NCI-H2196 treated with DMSO at 0.1 percent for 48 hours (cell line): ENCODE results near the gene DDX5.
"Not testable (repeated sequence)": the region's sequence is repeated elsewhere in the genome, so short reads cannot be mapped to it uniquely, and the experiment has no call there.

Source experiments
- DNase-seq: peaks from one replicate; lab custom pipeline; 2025; ENCODE audit not compliant: unreplicated experiment; lab: John Stamatoyannopoulos, UW

Gene DDX5

DNA sequence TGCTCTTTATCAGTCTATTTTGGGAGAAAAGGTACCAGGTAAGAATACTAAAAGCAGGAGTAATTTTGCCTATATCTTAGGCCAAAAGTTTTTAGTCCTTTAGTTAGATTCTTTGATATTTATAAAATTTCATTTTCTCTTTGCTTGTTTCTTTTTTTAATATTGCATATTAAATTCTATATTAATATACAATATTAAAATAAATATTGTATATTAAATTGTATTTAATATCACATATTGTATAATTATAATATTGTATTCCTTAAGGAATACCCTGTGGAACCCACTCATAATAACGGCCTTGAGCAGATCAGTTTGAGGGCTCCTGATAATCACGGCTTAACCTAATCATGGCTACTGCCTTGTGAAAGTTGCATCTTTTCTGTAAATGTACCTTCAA is 2.6 kb upstream of the DDX5 start:
- no peak for DNase-seq

DNA sequence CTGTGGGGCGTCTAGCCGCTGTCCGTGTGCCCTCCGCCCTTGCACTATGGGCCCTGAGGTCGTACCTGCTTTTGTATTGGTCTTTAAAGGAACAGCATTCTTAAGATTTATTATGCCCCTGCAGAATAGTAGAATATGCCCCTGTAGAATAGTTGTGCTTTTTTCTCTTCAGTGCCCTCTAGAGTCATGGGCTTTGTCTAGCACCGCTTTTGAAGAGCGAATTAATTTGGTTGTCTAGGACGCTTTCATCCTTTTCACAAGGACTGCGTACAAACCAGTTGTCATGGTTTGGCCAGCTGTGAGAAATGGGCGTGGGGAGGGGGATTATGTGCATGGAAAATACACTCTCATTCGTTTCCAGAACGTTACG is 1.3 kb upstream of the DDX5 start:
- DNase-seq: peak; percentile 48

- peak; percentile 98 for DNase-seq
Observed at GRCh38 chr17:64506576-64507412, 705 bp upstream of the DDX5 start, which contains the start of gene CEP95. CEP95 (plus strand) TSS chr17:64506977; CDS start chr17:64507098, 121 bp downstream.

DNA sequence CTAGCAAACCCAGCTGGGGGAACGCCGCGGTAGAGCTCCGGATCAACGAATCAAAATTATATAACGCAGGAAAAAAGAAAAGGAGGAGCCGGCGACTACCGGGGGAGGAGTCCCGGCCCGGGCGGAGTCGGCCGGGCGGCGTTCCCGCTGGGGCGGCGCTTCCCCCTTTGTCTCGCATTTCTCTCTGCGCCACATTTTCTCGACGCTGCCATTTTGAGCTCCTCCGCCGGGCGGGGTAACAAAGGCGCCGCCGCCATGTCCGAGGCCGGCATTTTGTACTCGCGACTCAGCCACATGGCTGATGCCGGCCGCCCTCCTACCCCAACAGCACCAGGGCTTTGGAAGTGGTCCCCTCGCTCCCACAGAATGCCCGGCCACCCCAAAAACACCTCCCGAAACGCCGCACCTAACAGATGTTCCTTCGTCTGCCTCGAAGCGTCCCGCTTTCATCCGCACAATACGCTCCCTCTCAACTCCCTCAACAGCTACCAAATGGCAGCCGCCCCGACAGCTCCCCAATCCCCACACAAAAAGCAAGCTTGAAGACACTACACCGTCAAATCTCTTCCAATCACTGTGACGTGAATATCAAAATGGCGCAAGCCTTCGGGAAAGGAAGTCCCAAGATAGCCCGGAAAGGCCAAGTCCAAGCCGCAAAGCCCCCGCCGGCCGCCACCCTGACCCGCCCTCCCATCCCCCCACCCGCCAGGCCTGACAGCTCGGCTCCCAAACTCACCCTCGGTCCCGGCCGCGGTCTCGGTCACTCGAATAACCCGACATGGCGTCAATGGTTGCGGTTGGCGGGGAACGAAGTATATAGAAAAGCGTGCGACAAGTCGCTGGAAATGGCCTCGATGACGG is 519 bp downstream of the DDX5 start:
- peak; percentile 79 for DNase-seq

- DNase-seq: no peak
Observed at GRCh38 chr17:64504769-64505339, 1.2 kb downstream of the DDX5 start.

GRCh38 chr17:64503821-64504768 is 2.0 kb downstream of the DDX5 start:
- DNase-seq: no peak

DNA sequence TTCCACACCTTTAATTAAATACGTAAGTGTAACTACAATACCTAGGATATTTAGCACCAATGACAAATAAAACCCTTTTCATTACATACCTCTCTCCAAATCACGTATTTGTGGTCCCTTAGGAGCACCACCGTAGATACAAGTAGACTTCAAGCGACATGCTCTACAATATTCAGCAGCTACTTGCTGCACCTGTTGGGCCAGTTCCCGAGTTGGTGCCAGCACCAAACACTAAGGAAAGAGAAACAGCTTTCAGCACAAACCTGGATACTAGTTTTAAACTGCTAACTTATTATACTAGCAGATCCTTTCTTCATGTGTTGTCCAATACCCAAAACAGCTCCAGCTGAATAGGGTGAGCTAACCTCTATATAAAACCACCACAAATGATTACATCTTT is 2.7 kb downstream of the DDX5 start:
- DNase-seq: no peak

DNA sequence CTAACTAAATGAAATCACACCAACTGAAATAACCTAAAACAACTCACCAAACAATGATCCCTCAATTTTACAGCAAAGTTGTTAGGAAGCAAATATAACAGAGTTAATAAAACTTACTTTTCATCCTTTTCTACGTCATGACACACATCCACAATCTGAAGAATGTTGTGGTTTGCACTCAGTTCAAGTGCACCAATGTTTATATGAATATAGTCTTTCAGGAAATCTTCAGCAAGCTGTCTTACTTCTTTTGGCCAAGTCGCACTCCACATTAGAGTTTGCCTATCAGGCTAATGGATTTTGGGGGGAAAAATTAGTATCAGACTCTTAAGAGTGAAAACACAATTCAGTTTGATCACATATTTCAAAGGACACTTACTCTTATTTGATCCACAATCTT is 3.3 kb downstream of the DDX5 start:
- DNase-seq: no peak

DNA sequence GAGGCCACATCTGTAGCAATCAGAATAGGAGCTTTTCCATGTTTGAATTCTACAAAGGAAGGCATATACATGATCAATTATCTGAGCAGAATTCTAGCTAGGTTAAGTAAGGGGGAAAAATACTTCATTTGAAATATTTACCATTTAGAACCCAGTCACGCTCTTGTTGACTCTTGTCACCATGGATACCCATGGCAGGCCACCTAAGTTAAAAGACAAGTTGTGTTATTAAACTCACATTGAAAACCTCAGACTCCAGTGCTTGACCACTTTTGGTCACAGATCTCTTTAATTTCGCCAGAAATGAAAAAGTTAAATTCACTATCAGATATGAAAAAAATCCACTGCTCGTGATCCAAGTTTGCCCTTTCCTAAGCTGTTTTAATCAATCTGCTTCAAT is 4.1 kb downstream of the DDX5 start:
- no peak for DNase-seq

GRCh38 chr17:64500862-64501765 is 5.0 kb downstream of the DDX5 start:
- DNase-seq: no peak

DNA sequence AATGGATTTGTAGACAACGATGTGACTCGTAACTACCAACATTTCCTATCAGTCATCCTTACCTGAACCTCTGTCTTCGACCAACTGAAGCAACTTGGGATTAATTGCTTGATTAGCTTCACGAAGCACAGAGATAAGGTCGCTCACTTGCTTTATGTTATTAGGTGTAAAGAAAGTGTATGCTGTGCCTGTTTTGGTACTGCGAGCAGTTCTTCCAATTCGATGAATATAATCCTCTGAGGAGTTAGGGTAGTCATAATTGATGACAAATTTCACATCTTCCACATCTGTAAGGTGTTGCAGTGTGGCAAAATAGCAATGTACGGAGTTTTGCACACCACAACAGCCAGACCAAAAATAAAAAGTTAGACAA is 5.6 kb downstream of the DDX5 start:
- no peak for DNase-seq

GRCh38 chr17:64499805-64500486 is 6.1 kb downstream of the DDX5 start:
- DNase-seq: no peak

- no peak for DNase-seq
Observed at GRCh38 chr17:64498308-64499203, 7.5 kb downstream of the DDX5 start.

- DNase-seq: no peak
Observed at GRCh38 chr17:64497565-64498035, 8.5 kb downstream of the DDX5 start.

DNA sequence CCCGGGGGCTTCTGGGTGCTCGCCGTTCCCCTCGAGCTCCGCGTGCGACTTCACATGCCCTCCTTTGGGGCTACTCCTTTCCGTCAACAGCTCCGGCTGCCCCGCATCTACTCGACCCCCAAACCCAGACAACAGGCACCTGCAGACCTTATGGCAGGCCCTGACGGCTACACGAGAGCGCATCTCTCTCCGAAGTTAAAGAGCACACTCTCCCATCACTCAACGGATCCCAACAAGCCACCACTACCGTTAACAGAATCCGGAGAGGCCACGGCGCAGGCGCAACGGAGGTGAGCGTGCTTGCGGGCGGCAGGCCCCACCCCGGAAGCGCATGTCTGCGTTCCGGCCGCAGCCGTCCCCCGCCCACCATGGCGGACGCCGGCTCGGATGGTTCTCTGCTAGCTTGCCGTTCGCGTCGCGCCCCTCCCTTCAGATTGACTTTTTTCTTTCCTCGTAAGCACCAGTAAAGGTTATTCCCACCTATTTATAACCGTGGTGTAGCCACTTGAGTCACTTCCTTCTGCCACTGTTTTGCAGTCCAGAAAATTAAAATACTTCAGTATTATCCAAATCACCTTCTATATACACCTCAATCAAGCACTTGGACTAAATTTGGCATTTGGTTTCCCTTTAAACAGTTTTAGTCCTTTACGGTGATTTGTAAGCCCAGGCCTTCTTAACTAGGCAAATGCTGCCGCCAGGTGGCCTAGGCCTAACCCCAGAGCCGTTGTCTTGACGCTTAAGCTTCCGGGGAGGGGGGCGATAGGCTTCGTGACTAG is 9.1 kb downstream of the DDX5 start, which contains the start of gene POLG2:
TSS of gene POLG2 (minus strand) at position 269 of the 779 bp plus-strand sequence. CDS start at position 183, 86 bp downstream.
- peak; percentile 66 for DNase-seq

DNA sequence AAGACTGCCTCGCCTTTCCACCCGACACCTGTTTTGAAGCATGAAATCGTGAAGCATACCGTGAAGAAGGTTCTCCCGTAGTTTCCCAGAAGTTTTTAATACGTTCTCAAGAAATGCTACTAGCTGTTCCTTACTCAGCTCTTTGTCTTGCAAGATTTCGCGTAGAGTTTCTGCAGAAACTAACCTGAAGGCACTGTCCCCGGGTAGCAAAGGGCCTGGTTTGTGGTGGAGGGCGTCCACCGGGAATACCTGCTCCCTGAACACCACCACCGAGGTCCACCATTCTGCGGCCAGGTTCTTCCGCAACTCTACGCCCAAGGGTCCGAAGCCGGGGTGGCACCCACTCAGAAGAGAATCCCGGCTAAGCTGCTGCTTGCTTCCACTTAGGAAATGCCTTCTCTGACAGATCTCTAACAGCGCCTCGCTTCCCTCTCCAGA is 9.7 kb downstream of the DDX5 start:
- DNase-seq: no peak

GRCh38 chr17:64495300-64495699 is 10.8 kb downstream of the DDX5 start:
- not testable (repeated sequence) for DNase-seq
